HepG2 (cell line): ENCODE data around the gene SLC15A1. TPM values are rescaled to one million over a fixed set of nuclear protein-coding genes. Genes with fewer than 3 reads are reported as not detected.

Experiments
- ATAC-seq: fragments of 200-7000 bp; cut with Tn5 transposase; 3 replicates; pipeline ENCODE4 v1.9.1; 2020; ENCODE audit warnings: mild to moderate bottlenecking, moderate library complexity
- BruUV-seq: library from RNA; stranded (reverse); fragments of 400-500 nt; replicated peaks from 2 replicates; lab custom pipeline; 2021; lab: Mats Ljungman, UMichigan
- CTCF ChIA-PET: fragments of 300-600 bp; formaldehyde crosslinking; extraction: SDS; loops from one replicate; lab custom pipeline; 2021; ENCODE audit warnings: low total read pairs, inconsistent platforms, low intra/inter-chr PET ratio; lab: Yijun Ruan, JAX
- POLR2A ChIA-PET: fragments of 350-600 bp; sonication (Branson Sonifier 250); formaldehyde crosslinking; loops from one replicate; lab custom pipeline; 2020; ENCODE audit warnings: antibody characterized with exemption, inconsistent platforms; lab: Yijun Ruan, JAX
- DNase-seq: peaks from one replicate; pipeline ENCODE4 v3.0.0-alpha.2; 2015; ENCODE audit warnings: low spot score
- FAIRE-seq: peaks from 3 replicates; lab custom pipeline; 2011; peaks lifted over from hg19 to GRCh38; lab: Jason Lieb, UNC
- H2AFZ ChIP-seq: one replicate; pipeline ENCODE4 v1.6.1; 2011; ENCODE audit warnings: low read length, inconsistent platforms
- H3K27ac ChIP-seq: fragments of 300-600 bp; 3 replicates; pipeline ENCODE4 v1.8.0; 2011; ENCODE audit warnings: mixed run types, mild to moderate bottlenecking, mixed read lengths, low read length, inconsistent platforms; ENCODE audit not compliant: insufficient read depth; ENCODE audit errors: extremely low read length
- H3K27me3 ChIP-seq, 2 experiments: fragments of 200-600 bp in 1 of 2; 2 replicates in 1 of 2; 3 replicates in 1 of 2; pipeline versions ENCODE4 v1.6.0 to v1.8.0; 2011; ENCODE audit warnings: low read length in 2 of 2, mild to moderate bottlenecking in 2 of 2, moderate library complexity in 2 of 2, inconsistent platforms in 1 of 2; ENCODE audit not compliant: insufficient read depth in 2 of 2, control insufficient read depth in 1 of 2
- H3K36me3 ChIP-seq, 2 experiments: fragments of 200-600 bp in 1 of 2; replicated peaks in 1 of 2; 2 replicates in 1 of 2; 3 replicates in 1 of 2; pipeline versions ENCODE4 v1.5.1 to v1.8.0; 2011; ENCODE audit warnings: low read length in 2 of 2, inconsistent platforms in 1 of 2; ENCODE audit not compliant: insufficient read depth in 2 of 2, control insufficient read depth in 1 of 2
- H3K4me1 ChIP-seq: 2 replicates; pipeline ENCODE4 v1.5.1; 2012; ENCODE audit warnings: low read length, inconsistent platforms; ENCODE audit not compliant: insufficient read depth
- H3K4me2 ChIP-seq: 2 replicates; pipeline ENCODE4 v1.6.0; 2011; ENCODE audit warnings: low read depth, low read length, inconsistent platforms
- H3K4me3 ChIP-seq, 3 experiments: fragments of 200-600 bp in 1 of 3; sonication (generic), shearing (Covaris generic) in 1 of 3; replicated peaks in 1 of 3; 2 replicates each; pipeline ENCODE4 v1.5.1; 2011 to 2016; ENCODE audit warnings: low read length in 3 of 3, inconsistent platforms in 2 of 3, low read depth in 2 of 3, mild to moderate bottlenecking in 2 of 3, control low read depth in 1 of 3, mixed read lengths in 1 of 3; ENCODE audit not compliant: insufficient read depth in 1 of 3
- H3K79me2 ChIP-seq: one replicate; pipeline ENCODE4 v1.6.1; 2011; ENCODE audit warnings: low read length, inconsistent platforms; ENCODE audit not compliant: insufficient read depth
- H3K9ac ChIP-seq: 2 replicates; pipeline ENCODE4 v1.6.0; 2011; ENCODE audit warnings: mild to moderate bottlenecking, low read depth, low read length, inconsistent platforms; ENCODE audit not compliant: insufficient read depth
- H3K9me3 ChIP-seq: 2 replicates; pipeline ENCODE4 v1.5.1; 2012; ENCODE audit warnings: mild to moderate bottlenecking, low read length
- H4K20me1 ChIP-seq: 2 replicates; pipeline ENCODE4 v1.6.0; 2011; ENCODE audit warnings: inconsistent platforms, mild to moderate bottlenecking, low read length, moderate library complexity; ENCODE audit not compliant: insufficient read depth
- DMTF1 ChIP-seq: sonication (generic); formaldehyde crosslinking; IDR thresholded peaks from 2 replicates; pipeline ENCODE4 v1.4.0; 2020; ENCODE audit warnings: mild to moderate bottlenecking, missing genetic modification reagents
- NCOA2 ChIP-seq: sonication (generic); formaldehyde crosslinking; IDR thresholded peaks from 2 replicates; pipeline ENCODE4 v1.8.0; 2022; ENCODE audit warnings: inconsistent platforms
- PPARG ChIP-seq: conservative IDR thresholded peaks from 2 replicates; pipeline ENCODE4 v1.6.1; 2016; ENCODE audit warnings: missing biosample characterization, missing genetic modification reagents
- RFX1 ChIP-seq: fragments of 450-650 bp; IDR thresholded peaks from 2 replicates; pipeline ENCODE4 v1.6.1; 2017
- RNF2 ChIP-seq: fragments of 450-650 bp; conservative IDR thresholded peaks from 2 replicates; pipeline ENCODE4 v1.6.1; 2016; ENCODE audit warnings: low read depth
- TCF12 ChIP-seq, 2 experiments: fragments of 450-650 bp in 1 of 2; sonication (generic) in 1 of 2; formaldehyde crosslinking in 1 of 2; IDR thresholded peaks; 2 replicates each; pipeline versions ENCODE4 v1.6.1 to v1.8.0; 2017 to 2022; ENCODE audit warnings: antibody characterized with exemption in 1 of 2, mild to moderate bottlenecking in 1 of 2, missing genetic modification reagents in 1 of 2, moderate library complexity in 1 of 2
- ZBTB10 ChIP-seq: sonication (generic); formaldehyde crosslinking; IDR thresholded peaks from 2 replicates; pipeline ENCODE4 v1.4.0; 2020; ENCODE audit warnings: missing genetic modification reagents, borderline replicate concordance
- ZBTB3 ChIP-seq: sonication (generic); formaldehyde crosslinking; IDR thresholded peaks from 2 replicates; pipeline ENCODE4 v1.4.0; 2020; ENCODE audit warnings: low read depth, mild to moderate bottlenecking, moderate library complexity, missing genetic modification reagents, borderline replicate concordance
- WGBS: methylation state at CpG from one replicate; pipeline ENCODE4 v1.1.6; 2017; ENCODE audit warnings: low lambda C conversion rate; 5-methylcytosine and 5-hydroxymethylcytosine counted together
- in situ Hi-C: cut with HindIII; loops from 2 replicates; pipeline ENCODE4 v1.10.0; 2017; ENCODE audit warnings: low pct_unique_long_range_greater_than_20kb; ENCODE audit not compliant: extremely low pct_ligation_motif_present
- intact Hi-C: fragments of 100-400 bp; cut with micrococcal nuclease; formaldehyde crosslinking; loops from one replicate; pipeline ENCODE4 v1.10.0; 2022; ENCODE audit not compliant: unreplicated experiment
- polyA plus RNA-seq, 8 experiments: library from polyadenylated mRNA; depleted of rRNA in 3 of 8; stranded (reverse) in 7 of 8; unstranded in 1 of 8; fragments of >200 nt; fragmentation: Illumina TruSeq in 4 of 8; extraction: Trizol in 4 of 8; gene quantifications; 2 replicates each; pipeline versions ENCODE4 v1.2.1 to v1.2.3, GENCODE V29; 2011 to 2016; ENCODE audit warnings: low read depth in 4 of 8, missing spikeins in 1 of 8, mixed read lengths in 1 of 8; ENCODE audit not compliant: insufficient read depth in 1 of 8
- total RNA-seq, 5 experiments: library from RNA; depleted of rRNA; stranded (reverse); fragments of >200 nt; fragmentation: Illumina TruSeq; extraction: Trizol; gene quantifications; 2 replicates each; pipeline ENCODE4 v1.2.3, GENCODE V29; 2016; ENCODE audit warnings: low read depth in 1 of 5
- TF ChIP-seq, protein P1 (sequence below): sonication (generic); formaldehyde crosslinking; IDR thresholded peaks from 2 replicates; pipeline ENCODE4 v1.5.0; 2020; ENCODE audit warnings: missing genetic modification reagents

The SLC15A1 gene
- total and polyA plus RNA-seq, 2 of the 13 experiments (the other 11 are each of a cell fraction or from before 2014, with no cell fraction given): 0.17 to 0.20 TPM

DNA sequence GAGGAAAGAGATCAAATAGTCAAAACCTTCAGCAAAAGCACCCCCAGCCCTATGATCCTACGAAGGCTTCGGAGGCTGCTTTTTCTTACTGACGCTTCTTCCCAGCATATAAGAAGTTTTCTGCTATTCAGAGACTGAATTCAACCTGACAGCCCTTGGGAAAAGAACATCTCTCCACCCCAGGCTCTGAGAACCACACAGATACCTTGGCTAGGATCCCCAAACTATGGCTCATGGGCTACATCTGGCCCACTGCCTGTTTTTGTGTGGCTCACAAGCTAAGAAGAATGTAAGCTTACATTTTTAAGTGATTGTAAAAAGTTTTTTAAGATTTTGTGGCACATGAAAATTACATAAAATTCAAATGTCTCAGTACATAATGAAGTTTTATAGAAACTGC lies 3.0 kb downstream of the SLC15A1 start:
- Histone ChIP-seq H3K4me3 (no peak overlapping the region), H3K36me3 (no peaks in the 10 kb centered on the region), H3K9ac (no peak overlapping the region), H4K20me1 (no peaks in the 10 kb centered on the region), H3K4me1 (peaks cover 19% of the 10 kb centered on the region), H3K27me3 (peaks cover 7 to 16% of the 10 kb centered on the region in 2 experiments), H3K4me2 (no peak overlapping the region), H3K9me3 (no peaks in the 10 kb centered on the region), H2AFZ (no peak overlapping the region), H3K79me2 (no peaks in the 10 kb centered on the region), H3K27ac (no peak overlapping the region)
- 63% methylated on average over 3 of the region's 3 CpGs for WGBS
- FAIRE-seq (no peak), DNase-seq (no peak), ATAC-seq (no peak)
- ChIA-PET CTCF (no interaction called here), POLR2A (no interaction called here)
- in situ Hi-C loops: no loop called here
- no TSS peak for BruUV-seq
- intact Hi-C loops: no loop called here
- no peak for TF ChIP-seq ZBTB3
- TF ChIP-seq RFX1: no peak
- no peak for TF ChIP-seq ZBTB10
- TF ChIP-seq, protein P1, sequence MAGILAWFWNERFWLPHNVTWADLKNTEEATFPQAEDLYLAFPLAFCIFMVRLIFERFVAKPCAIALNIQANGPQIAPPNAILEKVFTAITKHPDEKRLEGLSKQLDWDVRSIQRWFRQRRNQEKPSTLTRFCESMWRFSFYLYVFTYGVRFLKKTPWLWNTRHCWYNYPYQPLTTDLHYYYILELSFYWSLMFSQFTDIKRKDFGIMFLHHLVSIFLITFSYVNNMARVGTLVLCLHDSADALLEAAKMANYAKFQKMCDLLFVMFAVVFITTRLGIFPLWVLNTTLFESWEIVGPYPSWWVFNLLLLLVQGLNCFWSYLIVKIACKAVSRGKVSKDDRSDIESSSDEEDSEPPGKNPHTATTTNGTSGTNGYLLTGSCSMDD: no peak
- TF ChIP-seq NCOA2 (CRISPR knock-in tag): no peak
- no peak for TF ChIP-seq DMTF1 (CRISPR knock-in tag)
- no peak for TF ChIP-seq PPARG (CRISPR knock-in tag)
- TF ChIP-seq TCF12 (IDR thresholded peaks at IDR 0.05): no peak
- no peak for TF ChIP-seq TCF12 (CRISPR knock-in tag; IDR thresholded peaks at IDR 0.05)
- TF ChIP-seq RNF2: no peak
